Measurements from ENCODE around the gene CDT1. TPM values are rescaled to one million over a fixed set of nuclear protein-coding genes. Genes with fewer than 3 reads are reported as not detected.

Gene CDT1
- 1 to 10 TPM in 1 of 4 donors, under 1 TPM in 2, not detected in 1; 0.17 to 1.4 (median 0.34) TPM for total RNA-seq

- Histone ChIP-seq H3K4me3 (peak within 1 kb of the TSS; percentile 66 to 72 (median 69)), H3K4me1 (peaks cover 12 to 30% (median 28%) of the 10 kb centered on the region in 4 donors), H3K27ac (replicated peaks in 1 of 4) (peak within 1 kb of the TSS; percentile 73 to 80 (median 77)), H3K9me3 (no peaks in the 10 kb centered on the region), H3K36me3 (peaks cover 0 to 12% (median 7%) of the 10 kb centered on the region in 4 donors), H3K27me3 (peaks cover 0 to 13% (median 0%) of the 10 kb centered on the region in 4 donors)
- WGBS, result under 1% methylated on average over 22 of the region's 98 CpGs
- DNase-seq (ENCODE audit: extremely low spot score), result no peak
- intact Hi-C loops (cut with DNase I), result no loop called here
- TF ChIP-seq, protein P1, sequence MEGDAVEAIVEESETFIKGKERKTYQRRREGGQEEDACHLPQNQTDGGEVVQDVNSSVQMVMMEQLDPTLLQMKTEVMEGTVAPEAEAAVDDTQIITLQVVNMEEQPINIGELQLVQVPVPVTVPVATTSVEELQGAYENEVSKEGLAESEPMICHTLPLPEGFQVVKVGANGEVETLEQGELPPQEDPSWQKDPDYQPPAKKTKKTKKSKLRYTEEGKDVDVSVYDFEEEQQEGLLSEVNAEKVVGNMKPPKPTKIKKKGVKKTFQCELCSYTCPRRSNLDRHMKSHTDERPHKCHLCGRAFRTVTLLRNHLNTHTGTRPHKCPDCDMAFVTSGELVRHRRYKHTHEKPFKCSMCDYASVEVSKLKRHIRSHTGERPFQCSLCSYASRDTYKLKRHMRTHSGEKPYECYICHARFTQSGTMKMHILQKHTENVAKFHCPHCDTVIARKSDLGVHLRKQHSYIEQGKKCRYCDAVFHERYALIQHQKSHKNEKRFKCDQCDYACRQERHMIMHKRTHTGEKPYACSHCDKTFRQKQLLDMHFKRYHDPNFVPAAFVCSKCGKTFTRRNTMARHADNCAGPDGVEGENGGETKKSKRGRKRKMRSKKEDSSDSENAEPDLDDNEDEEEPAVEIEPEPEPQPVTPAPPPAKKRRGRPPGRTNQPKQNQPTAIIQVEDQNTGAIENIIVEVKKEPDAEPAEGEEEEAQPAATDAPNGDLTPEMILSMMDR (IDR thresholded peaks at IDR 0.05), result peak in 1 of 3 experiments; percentile 33
- TF ChIP-seq POLR2A (IDR thresholded peaks at IDR 0.05; ENCODE audit: low read depth) (peak; percentile 76), EP300 (IDR thresholded peaks at IDR 0.05) (no peak), POLR2AphosphoS5 (IDR thresholded peaks at IDR 0.05) (peak; percentile 74 to 89)
These were observed at the start of gene CDT1 for GRCh38 chr16:88803264-88803987. Gene CDT1, plus strand, starts transcription at chr16:88803789. Its CDS starts 43 bp downstream, at chr16:88803832.

DNA sequence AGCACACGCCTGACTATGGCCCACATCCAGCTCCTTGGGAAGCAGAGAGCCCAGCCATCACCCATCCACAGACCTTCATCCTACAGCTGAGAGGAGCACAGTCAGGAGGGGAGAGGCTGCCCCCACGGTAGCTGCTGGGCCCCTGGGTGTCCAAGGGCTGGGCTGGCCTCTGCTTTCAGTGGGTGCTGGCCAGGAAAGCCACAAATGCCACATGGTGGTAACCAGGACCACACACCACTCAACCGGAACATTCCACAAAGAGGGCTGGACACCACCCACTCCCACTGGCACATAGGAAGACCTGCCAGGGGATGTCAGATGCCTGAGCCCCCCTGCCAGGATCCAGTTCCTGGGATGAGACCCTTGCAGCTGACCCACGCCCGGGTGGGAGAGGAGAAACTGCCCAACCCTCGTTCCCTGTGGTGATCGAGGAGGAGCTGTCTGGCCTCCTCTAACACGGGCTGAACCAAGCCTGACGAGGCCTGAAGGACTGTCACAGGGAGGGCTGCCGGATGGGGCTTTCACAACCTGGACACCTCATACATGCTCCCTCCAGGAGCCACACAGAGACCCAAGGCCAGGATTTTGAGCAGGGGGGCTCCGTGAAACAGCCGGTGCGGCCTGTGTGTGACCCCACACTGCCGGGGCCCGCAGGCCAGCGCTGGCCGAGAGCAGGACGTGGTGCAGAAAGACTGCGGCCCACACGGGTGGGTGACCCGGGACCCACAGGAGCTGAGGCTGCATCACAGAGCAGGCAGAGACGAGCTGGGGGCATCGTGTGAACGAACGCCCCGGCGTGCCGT lies 49.3 kb upstream of the CDT1 start:
- H3K27ac ChIP-seq (replicated peaks in 1 of 4), result peak overlapping the region; percentile 49 to 94 (median 72)
- WGBS, result 66% methylated on average over 4 of the region's 28 CpGs

DNA sequence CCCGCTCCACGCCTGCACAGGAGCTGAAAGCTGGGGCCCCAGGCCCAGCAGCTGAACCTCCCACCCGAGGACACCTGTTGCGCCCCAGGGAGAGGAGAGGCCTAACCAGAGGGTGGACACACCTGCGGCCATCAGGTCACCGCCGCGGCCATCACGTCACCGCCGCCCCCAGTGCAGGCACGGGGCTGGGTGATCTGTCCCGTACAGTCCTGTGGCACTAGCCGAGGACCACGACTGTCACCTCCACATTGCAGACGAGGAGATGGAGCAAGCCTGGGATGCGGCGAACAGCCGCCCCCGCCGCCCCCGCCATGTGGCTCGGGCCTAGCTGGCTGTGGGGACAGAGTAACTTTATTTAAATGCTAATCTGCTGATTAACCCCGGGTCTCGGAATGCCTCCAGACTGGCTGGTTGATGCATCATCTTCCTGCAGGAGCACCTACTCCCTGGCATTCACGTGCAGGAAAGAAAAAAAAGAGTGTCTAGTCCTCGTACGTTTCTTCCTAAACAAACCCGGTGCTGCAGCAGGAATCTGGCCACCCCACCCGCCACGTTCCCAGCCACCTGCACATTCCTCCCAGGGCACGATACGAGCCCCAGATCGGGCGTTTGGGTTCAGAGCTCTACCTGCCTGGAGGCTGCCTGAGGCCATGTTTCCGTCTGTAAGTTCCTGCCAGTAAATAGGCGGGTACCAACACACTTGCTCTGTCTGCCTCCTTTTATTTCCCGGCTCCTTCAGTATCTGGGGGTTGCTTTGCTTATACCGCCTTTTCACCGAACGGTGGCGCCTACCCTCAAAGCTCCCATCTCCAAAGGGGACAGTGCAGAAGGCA lies 48.5 kb upstream of the CDT1 start:
- H3K4me1 ChIP-seq, result peaks cover 25 to 89% (median 71%) of the 10 kb centered on the region in 4 donors
- no peak overlapping the region for H3K4me3 ChIP-seq
- intact Hi-C loops (cut with DNase I), result no loop called here
- peak overlapping the region; percentile 49 to 94 (median 72) for H3K27ac ChIP-seq (replicated peaks in 1 of 4)
- no peaks in the 10 kb centered on the region for H3K27me3 ChIP-seq
- H3K9me3 ChIP-seq, result no peaks in the 10 kb centered on the region
- no peak for TF ChIP-seq EP300 (IDR thresholded peaks at IDR 0.05)
- TF ChIP-seq POLR2A (IDR thresholded peaks at IDR 0.05; ENCODE audit: low read depth), result no peak
- TF ChIP-seq, protein P1 (IDR thresholded peaks at IDR 0.05), result peak in 2 of 3 experiments; percentile 35 to 38
- TF ChIP-seq POLR2AphosphoS5 (IDR thresholded peaks at IDR 0.05), result no peak
- H3K36me3 ChIP-seq, result peaks cover 0 to 17% (median 6%) of the 10 kb centered on the region in 4 donors
- 68% methylated on average over 31 of the region's 42 CpGs for WGBS
- no peak for DNase-seq (ENCODE audit: extremely low spot score)

More for the DNA sequence above, 49.3 kb upstream of the CDT1 start:
- no peaks in the 10 kb centered on the region for H3K27me3 ChIP-seq
- peaks cover 0 to 17% (median 6%) of the 10 kb centered on the region in 4 donors for H3K36me3 ChIP-seq
- intact Hi-C loops (cut with DNase I), result no loop called here
- H3K4me1 ChIP-seq, result peaks cover 17 to 81% (median 63%) of the 10 kb centered on the region in 4 donors
- TF ChIP-seq POLR2A (IDR thresholded peaks at IDR 0.05; ENCODE audit: low read depth) (no peak), POLR2AphosphoS5 (IDR thresholded peaks at IDR 0.05) (no peak), EP300 (IDR thresholded peaks at IDR 0.05) (no peak)
- TF ChIP-seq, protein P1 (IDR thresholded peaks at IDR 0.05), result no peak
- H3K9me3 ChIP-seq, result no peaks in the 10 kb centered on the region
- no peak for DNase-seq (ENCODE audit: extremely low spot score)
- H3K4me3 ChIP-seq, result no peak overlapping the region

- Histone ChIP-seq H3K4me3 (no peak overlapping the region), H3K4me1 (peaks cover 33 to 92% (median 76%) of the 10 kb centered on the region in 4 donors)
These were observed 47.7 kb upstream of the CDT1 start for GRCh38 chr16:88755745-88756443.

More at GRCh38 chr16:88755745-88756443, 47.7 kb upstream of the CDT1 start:
- DNase-seq (ENCODE audit: extremely low spot score), result no peak
- peak overlapping the region; percentile 37 to 94 (median 72) for H3K27ac ChIP-seq (replicated peaks in 1 of 4)
- 91% methylated on average over 9 of the region's 23 CpGs for WGBS
- intact Hi-C loops (cut with DNase I), result no loop called here
- no peaks in the 10 kb centered on the region for H3K27me3 ChIP-seq
- peaks cover 0 to 16% (median 6%) of the 10 kb centered on the region in 4 donors for H3K36me3 ChIP-seq
- no peaks in the 10 kb centered on the region for H3K9me3 ChIP-seq
- TF ChIP-seq, protein P1 (IDR thresholded peaks at IDR 0.05), result no peak
- no peak for TF ChIP-seq POLR2A (IDR thresholded peaks at IDR 0.05; ENCODE audit: low read depth)
- no peak for TF ChIP-seq EP300 (IDR thresholded peaks at IDR 0.05)
- no peak for TF ChIP-seq POLR2AphosphoS5 (IDR thresholded peaks at IDR 0.05)

Measured in esophagus muscularis mucosa (tissue), 4 donors.